H9 (cell line): ENCODE results near the gene GLT8D1. TPM values are rescaled to one million over a fixed set of nuclear protein-coding genes. Genes with fewer than 3 reads are reported as not detected.

Experiments
- DNase-seq: peaks from one replicate; pipeline ENCODE4 v3.0.0-alpha.2; 2017
- H2AFZ ChIP-seq: one replicate; pipeline ENCODE4 v1.6.1; 2013; ENCODE audit warnings: mild to moderate bottlenecking, low read length, control low read depth, moderate library complexity
- H2AK5ac ChIP-seq: 2 replicates; pipeline ENCODE4 v1.6.1; 2013; ENCODE audit warnings: low read length, control low read depth, mixed read lengths; ENCODE audit not compliant: insufficient read length
- H2BK120ac ChIP-seq: one replicate; pipeline ENCODE4 v1.6.1; 2013; ENCODE audit warnings: low read depth, mild to moderate bottlenecking, low read length, control low read depth, inconsistent platforms; ENCODE audit not compliant: poor library complexity, severe bottlenecking
- H2BK12ac ChIP-seq: 2 replicates; pipeline ENCODE4 v1.6.1; 2013; ENCODE audit warnings: low read length, control low read depth, mixed read lengths, low read depth; ENCODE audit not compliant: insufficient read length
- H2BK15ac ChIP-seq: 2 replicates; pipeline ENCODE4 v1.6.1; 2013; ENCODE audit warnings: low read depth, low read length, control low read depth
- H2BK20ac ChIP-seq: one replicate; pipeline ENCODE4 v1.6.1; 2013; ENCODE audit warnings: low read depth, mild to moderate bottlenecking, low read length, control low read depth, inconsistent platforms; ENCODE audit not compliant: poor library complexity, severe bottlenecking
- H2BK5ac ChIP-seq: 2 replicates; pipeline ENCODE4 v1.6.1; 2013; ENCODE audit warnings: low read length, control low read depth, mixed read lengths; ENCODE audit not compliant: insufficient read length
- H3K14ac ChIP-seq: 2 replicates; pipeline ENCODE4 v1.6.1; 2013; ENCODE audit warnings: low read length, control low read depth; ENCODE audit not compliant: insufficient read depth
- H3K18ac ChIP-seq: 2 replicates; pipeline ENCODE4 v1.6.1; 2013; ENCODE audit warnings: low read depth, mild to moderate bottlenecking, mixed read lengths, low read length, control low read depth; ENCODE audit not compliant: insufficient read length
- H3K23ac ChIP-seq: 2 replicates; pipeline ENCODE4 v1.6.1; 2013; ENCODE audit warnings: low read length, control low read depth, mixed read lengths, low read depth; ENCODE audit not compliant: insufficient read length
- H3K23me2 ChIP-seq: 2 replicates; pipeline ENCODE4 v1.6.1; 2013; ENCODE audit warnings: low read depth, mild to moderate bottlenecking, mixed read lengths, low read length, control low read depth; ENCODE audit not compliant: insufficient read length, poor library complexity, severe bottlenecking
- H3K27ac ChIP-seq: 2 replicates; pipeline ENCODE4 v1.5.1; 2013; ENCODE audit warnings: low read length, control low read depth, mixed read lengths, low read depth; ENCODE audit not compliant: insufficient read length
- H3K27me3 ChIP-seq: 2 replicates; pipeline ENCODE4 v1.6.1; 2013; ENCODE audit warnings: low read length, control low read depth, inconsistent platforms; ENCODE audit not compliant: insufficient read depth
- H3K4ac ChIP-seq: 2 replicates; pipeline ENCODE4 v1.6.1; 2013; ENCODE audit warnings: low read depth, mild to moderate bottlenecking, control low read depth, inconsistent platforms, low read length, moderate library complexity
- H3K4me1 ChIP-seq: 2 replicates; pipeline ENCODE4 v1.6.1; 2013; ENCODE audit warnings: low read length, control low read depth, inconsistent platforms; ENCODE audit not compliant: insufficient read depth
- H3K4me2 ChIP-seq: 2 replicates; pipeline ENCODE4 v1.6.1; 2013; ENCODE audit warnings: low read length, control low read depth, mixed read lengths; ENCODE audit not compliant: insufficient read length, insufficient read depth
- H3K56ac ChIP-seq: 2 replicates; pipeline ENCODE4 v1.6.1; 2013; ENCODE audit warnings: low read depth, mild to moderate bottlenecking, mixed read lengths, low read length, control low read depth; ENCODE audit not compliant: insufficient read length
- H3K79me1 ChIP-seq: 2 replicates; pipeline ENCODE4 v1.6.1; 2013; ENCODE audit warnings: low read depth, mild to moderate bottlenecking, moderate library complexity, low read length, control low read depth, inconsistent platforms; ENCODE audit not compliant: insufficient read depth, poor library complexity, severe bottlenecking
- H3K79me2 ChIP-seq: 2 replicates; pipeline ENCODE4 v1.6.1; 2013; ENCODE audit warnings: low read length, control low read depth, inconsistent platforms; ENCODE audit not compliant: insufficient read depth
- H3K9ac ChIP-seq: 2 replicates; pipeline ENCODE4 v1.6.1; 2013; ENCODE audit warnings: low read length, control low read depth, mixed read lengths; ENCODE audit not compliant: insufficient read length; ENCODE audit errors: extremely low read depth
- H3K9me3 ChIP-seq: one replicate; pipeline ENCODE4 v1.6.1; 2013; ENCODE audit warnings: low read depth, low read length, inconsistent platforms; ENCODE audit not compliant: control insufficient read depth
- H3T11ph ChIP-seq: one replicate; pipeline ENCODE4 v1.6.1; 2013; ENCODE audit warnings: mild to moderate bottlenecking, low read length, control low read depth, inconsistent platforms
- H4K20me1 ChIP-seq: one replicate; pipeline ENCODE4 v1.6.1; 2013; ENCODE audit not compliant: control insufficient read depth, insufficient read length, insufficient read depth
- H4K5ac ChIP-seq: 2 replicates; pipeline ENCODE4 v1.6.1; 2013; ENCODE audit warnings: low read depth, mild to moderate bottlenecking, mixed read lengths, low read length, control low read depth; ENCODE audit not compliant: insufficient read length
- H4K8ac ChIP-seq: replicated peaks from 2 replicates; pipeline ENCODE4 v1.6.1; 2013; ENCODE audit warnings: low read length, control low read depth, mixed read lengths, low read depth; ENCODE audit not compliant: insufficient read length
- H4K91ac ChIP-seq: 2 replicates; pipeline ENCODE4 v1.6.1; 2013; ENCODE audit warnings: low read depth, mild to moderate bottlenecking, moderate library complexity, mixed read lengths, low read length, control low read depth; ENCODE audit not compliant: insufficient read length
- H3K27ac Mint-ChIP-seq, 3 experiments: 2 replicates in 2 of 3; 3 replicates in 1 of 3; pipeline ENCODE4 v1.8.0; 2020 to 2021; ENCODE audit warnings: mixed read lengths in 3 of 3, mild to moderate bottlenecking in 1 of 3, moderate library complexity in 1 of 3
- H3K27me3 Mint-ChIP-seq: 2 replicates; pipeline ENCODE4 v1.8.0; 2021; ENCODE audit warnings: low read depth, mild to moderate bottlenecking, moderate library complexity, mixed read lengths
- H3K36me3 Mint-ChIP-seq, 3 experiments: 2 replicates in 2 of 3; 3 replicates in 1 of 3; pipeline ENCODE4 v1.8.0; 2020 to 2021; ENCODE audit warnings: low read depth in 3 of 3, mixed read lengths in 3 of 3; ENCODE audit not compliant: insufficient read depth in 1 of 3
- H3K4me1 Mint-ChIP-seq, 2 experiments: 2 replicates each; pipeline ENCODE4 v1.8.0; 2020; ENCODE audit warnings: mixed read lengths in 2 of 2
- H3K4me3 Mint-ChIP-seq, 2 experiments: 2 replicates in 1 of 2; 3 replicates in 1 of 2; pipeline ENCODE4 v1.8.0; 2020 to 2021; ENCODE audit warnings: mild to moderate bottlenecking in 2 of 2, mixed read lengths in 2 of 2, moderate library complexity in 1 of 2
- H3K9me3 Mint-ChIP-seq, 2 experiments: 2 replicates in 1 of 2; 3 replicates in 1 of 2; pipeline ENCODE4 v1.8.0; 2020; ENCODE audit warnings: mild to moderate bottlenecking in 2 of 2, mixed read lengths in 2 of 2, moderate library complexity in 1 of 2
- whole genome bisulfite sequencing: extraction: QIAGEN DNeasy Blood & Tissue Kit; methylation state at CpG from one replicate; pipeline ENCODE4 v1.1.7; 2013; ENCODE audit warnings: missing lambda C conversion rate, low lambda C conversion rate, mixed read lengths; ENCODE audit not compliant: insufficient read length; ENCODE audit errors: extremely low coverage; 5-methylcytosine and 5-hydroxymethylcytosine counted together
- total RNA-seq: library from RNA; stranded (reverse); gene quantifications from 2 replicates; pipeline ENCODE4 v1.2.1, GENCODE V29; 2021
- TF ChIP-seq, protein P1 (sequence below): fragments of 200-600 bp; sonication (generic); conservative IDR thresholded peaks from 3 replicates; pipeline ENCODE4 v1.8.0; 2021; ENCODE audit warnings: antibody characterized with exemption, mild to moderate bottlenecking

Gene GLT8D1
- total RNA-seq, 1 experiment from 2014 or later = 39.3 TPM

DNA sequence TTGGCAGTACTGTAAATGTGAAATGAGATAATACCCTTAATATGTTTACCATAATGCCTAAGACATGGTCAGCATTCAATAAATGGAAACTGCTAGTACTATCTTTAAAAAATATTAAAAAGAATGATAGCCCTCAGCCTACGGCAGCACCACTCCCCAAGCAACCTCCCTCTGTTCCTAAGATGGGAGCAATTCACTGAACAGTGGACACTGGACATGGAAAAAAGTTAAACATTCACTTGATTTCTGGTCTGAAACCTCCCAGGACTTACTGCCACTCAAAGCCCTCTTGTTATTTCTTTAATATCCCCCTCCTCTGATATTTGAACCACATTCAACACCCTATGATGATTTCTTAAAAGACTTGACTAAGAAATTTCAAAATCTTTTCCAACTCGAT is 38.1 kb upstream of the GLT8D1 start:
- TF ChIP-seq, protein P1, sequence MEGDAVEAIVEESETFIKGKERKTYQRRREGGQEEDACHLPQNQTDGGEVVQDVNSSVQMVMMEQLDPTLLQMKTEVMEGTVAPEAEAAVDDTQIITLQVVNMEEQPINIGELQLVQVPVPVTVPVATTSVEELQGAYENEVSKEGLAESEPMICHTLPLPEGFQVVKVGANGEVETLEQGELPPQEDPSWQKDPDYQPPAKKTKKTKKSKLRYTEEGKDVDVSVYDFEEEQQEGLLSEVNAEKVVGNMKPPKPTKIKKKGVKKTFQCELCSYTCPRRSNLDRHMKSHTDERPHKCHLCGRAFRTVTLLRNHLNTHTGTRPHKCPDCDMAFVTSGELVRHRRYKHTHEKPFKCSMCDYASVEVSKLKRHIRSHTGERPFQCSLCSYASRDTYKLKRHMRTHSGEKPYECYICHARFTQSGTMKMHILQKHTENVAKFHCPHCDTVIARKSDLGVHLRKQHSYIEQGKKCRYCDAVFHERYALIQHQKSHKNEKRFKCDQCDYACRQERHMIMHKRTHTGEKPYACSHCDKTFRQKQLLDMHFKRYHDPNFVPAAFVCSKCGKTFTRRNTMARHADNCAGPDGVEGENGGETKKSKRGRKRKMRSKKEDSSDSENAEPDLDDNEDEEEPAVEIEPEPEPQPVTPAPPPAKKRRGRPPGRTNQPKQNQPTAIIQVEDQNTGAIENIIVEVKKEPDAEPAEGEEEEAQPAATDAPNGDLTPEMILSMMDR = no peak
- no peak for DNase-seq
- H3K56ac ChIP-seq = no peak overlapping the region
- H3K4ac ChIP-seq = no peak overlapping the region
- no CpG with 5 or more reads among the region's 2 CpGs for WGBS
- no peak overlapping the region for H3K4me3 Mint-ChIP-seq
- no peak overlapping the region for H2AK5ac ChIP-seq
- H3K18ac ChIP-seq = no peak overlapping the region
- no peak overlapping the region for H2BK15ac ChIP-seq
- H3K9me3 Mint-ChIP-seq = no peaks in the 10 kb centered on the region; a peak in 1 of 5 replicates
- no peak overlapping the region for H2BK120ac ChIP-seq
- no peaks in the 10 kb centered on the region for H3K9me3 ChIP-seq
- no peak overlapping the region for H3K23ac ChIP-seq
- H2BK5ac ChIP-seq = no peak overlapping the region
- H2BK12ac ChIP-seq = no peak overlapping the region
- H2AFZ ChIP-seq = no peak overlapping the region
- H3K23me2 ChIP-seq = no peaks in the 10 kb centered on the region
- no peak overlapping the region for H3T11ph ChIP-seq
- H3K4me1 ChIP-seq = no peaks in the 10 kb centered on the region
- H3K79me1 ChIP-seq = no peaks in the 10 kb centered on the region
- no peak overlapping the region for H2BK20ac ChIP-seq
- no peak overlapping the region for H3K27ac Mint-ChIP-seq
- H3K4me1 Mint-ChIP-seq = no peaks in the 10 kb centered on the region
- no peak overlapping the region for H4K8ac ChIP-seq
- H4K20me1 ChIP-seq = no peaks in the 10 kb centered on the region
- H4K5ac ChIP-seq = no peak overlapping the region
- H3K4me2 ChIP-seq = no peak overlapping the region
- no peak overlapping the region for H3K9ac ChIP-seq
- H3K27me3 ChIP-seq = no peaks in the 10 kb centered on the region
- H3K27me3 Mint-ChIP-seq = no peaks in the 10 kb centered on the region
- no peaks in the 10 kb centered on the region for H3K79me2 ChIP-seq
- no peak overlapping the region for H3K14ac ChIP-seq
- no peak overlapping the region for H4K91ac ChIP-seq
- no peak overlapping the region for H3K27ac ChIP-seq
- H3K36me3 Mint-ChIP-seq = peaks cover 36 to 80% (median 79%) of the 10 kb centered on the region in 3 experiments; a peak in 6 of 7 replicates
